K562 (cell line): Measurements from ENCODE around the gene KRTAP10-6. TPM values are rescaled to one million over a fixed set of nuclear protein-coding genes. Genes with fewer than 3 reads are reported as not detected.

Experiments
- ATAC-seq: fragments of 200-7000 bp; cut with Tn5 transposase; 3 replicates; pipeline ENCODE4 v1.9.1; 2020; ENCODE audit warnings: moderate library complexity
- BruUV-seq: library from RNA; stranded (reverse); fragments of 400-500 nt; replicated peaks from 2 replicates; lab custom pipeline; 2021; lab: Mats Ljungman, UMichigan
- CTCF ChIA-PET: fragments of 300-600 bp; formaldehyde crosslinking; extraction: SDS; loops from one replicate; lab custom pipeline; 2021; ENCODE audit warnings: low intra/inter-chr PET ratio; lab: Yijun Ruan, JAX
- POLR2A ChIA-PET: fragments of 300-600, 350-650 bp; sonication (Branson Sonifier 250); formaldehyde crosslinking; extraction: SDS; loops from one replicate; lab custom pipeline; 2021; ENCODE audit warnings: antibody characterized with exemption, inconsistent platforms; lab: Yijun Ruan, JAX
- DNase-seq, 4 experiments: peaks; one replicate each; pipeline versions ENCODE4 v3.0.0 to v3.0.0-alpha.2; 2011 to 2018; ENCODE audit warnings: low spot score in 3 of 4, mixed read lengths in 3 of 4; ENCODE audit errors: extremely low read depth in 1 of 4
- FAIRE-seq: peaks from 2 replicates; lab custom pipeline; 2011; peaks lifted over from hg19 to GRCh38; lab: Jason Lieb, UNC
- H2AFZ ChIP-seq: 2 replicates; pipeline ENCODE4 v1.6.0; 2011; ENCODE audit warnings: low read depth, low read length, control low read depth, inconsistent platforms
- H3K27ac ChIP-seq: fragments of 200-600 bp; 3 replicates; pipeline ENCODE4 v1.8.0; 2011; ENCODE audit warnings: low read depth, mild to moderate bottlenecking, control low read depth, inconsistent platforms, low read length, moderate library complexity, mixed read lengths; ENCODE audit errors: extremely low read depth
- H3K27me3 ChIP-seq, 2 experiments: fragments of 300-600 bp in 1 of 2; 2 replicates in 1 of 2; 3 replicates in 1 of 2; pipeline versions ENCODE4 v1.6.0 to v1.8.0; 2011; ENCODE audit warnings: inconsistent platforms in 2 of 2, low read length in 2 of 2, mild to moderate bottlenecking in 1 of 2, mixed read lengths in 1 of 2, moderate library complexity in 1 of 2; ENCODE audit not compliant: control insufficient read depth in 2 of 2, insufficient read depth in 2 of 2
- H3K36me3 ChIP-seq: fragments of 300-600 bp; 3 replicates; pipeline ENCODE4 v1.8.0; 2011; ENCODE audit warnings: mild to moderate bottlenecking, low read length, inconsistent platforms; ENCODE audit not compliant: control insufficient read depth, insufficient read depth
- H3K4me1 ChIP-seq, 2 experiments: fragments of 200-600 bp in 1 of 2; replicated peaks in 1 of 2; 2 replicates in 1 of 2; 3 replicates in 1 of 2; pipeline versions ENCODE4 v1.5.1 to v1.8.0; 2011; ENCODE audit warnings: inconsistent platforms in 2 of 2, low read length in 2 of 2, mild to moderate bottlenecking in 1 of 2, mixed read lengths in 1 of 2, moderate library complexity in 1 of 2; ENCODE audit not compliant: control insufficient read depth in 2 of 2, insufficient read depth in 2 of 2
- H3K4me2 ChIP-seq: 2 replicates; pipeline ENCODE4 v1.6.1; 2011; ENCODE audit warnings: low read length, control low read depth, inconsistent platforms, mixed read lengths; ENCODE audit not compliant: insufficient read depth
- H3K4me3 ChIP-seq: fragments of 200-600 bp; sonication (generic), shearing (Covaris generic); 2 replicates; pipeline ENCODE4 v1.5.1; 2016; ENCODE audit warnings: control low read depth, inconsistent platforms
- H3K79me2 ChIP-seq: fragments of 200-600 bp; 3 replicates; pipeline ENCODE4 v1.8.0; 2011; ENCODE audit warnings: low read length, inconsistent platforms; ENCODE audit not compliant: control insufficient read depth, insufficient read depth
- H3K9ac ChIP-seq, 2 experiments: 2 replicates each; pipeline versions ENCODE4 v1.6.0 to v1.6.1; 2011; ENCODE audit warnings: low read depth in 2 of 2, low read length in 2 of 2, control low read depth in 1 of 2, inconsistent platforms in 1 of 2, mild to moderate bottlenecking in 1 of 2, mixed read lengths in 1 of 2; ENCODE audit not compliant: insufficient read depth in 1 of 2
- H3K9me1 ChIP-seq: one replicate; pipeline ENCODE4 v1.6.0; 2011; ENCODE audit warnings: inconsistent platforms, mild to moderate bottlenecking, low read length, moderate library complexity; ENCODE audit not compliant: control insufficient read depth, insufficient read depth
- H3K9me3 ChIP-seq: replicated peaks from 2 replicates; pipeline ENCODE4 v1.5.1; 2011; ENCODE audit warnings: low read depth, low read length, inconsistent platforms; ENCODE audit not compliant: control insufficient read depth, insufficient read depth
- H4K20me1 ChIP-seq: replicated peaks from 2 replicates; pipeline ENCODE4 v1.6.1; 2011; ENCODE audit warnings: low read length, inconsistent platforms, mixed read lengths; ENCODE audit not compliant: control insufficient read depth, insufficient read depth
- ATF1 ChIP-seq, 2 experiments: fragments of 450-650 bp in 1 of 2; IDR thresholded peaks; 2 replicates each; pipeline ENCODE4 v1.6.1; 2016; ENCODE audit warnings: missing compliant biosample characterization in 1 of 2, missing genetic modification characterization in 1 of 2
- ATF3 ChIP-seq, 2 experiments: fragments of 450-650 bp in 1 of 2; sonication (generic) in 1 of 2; formaldehyde crosslinking in 1 of 2; IDR thresholded peaks in 1 of 2; conservative IDR thresholded peaks in 1 of 2; 2 replicates each; pipeline versions ENCODE4 v1.6.1 to v1.8.1; 2016 to 2023; ENCODE audit warnings: mild to moderate bottlenecking in 2 of 2, moderate library complexity in 2 of 2, inconsistent platforms in 1 of 2, missing genetic modification reagents in 1 of 2
- ETS2 ChIP-seq: IDR thresholded peaks from 2 replicates; pipeline ENCODE4 v1.6.1; 2016; ENCODE audit warnings: borderline replicate concordance, missing genetic modification characterization, mild to moderate bottlenecking, moderate library complexity, missing compliant biosample characterization; ENCODE audit not compliant: poor library complexity, severe bottlenecking
- FOSL1 ChIP-seq: fragments of 200-800 bp; sonication (Bioruptor generic); conservative IDR thresholded peaks from 2 replicates; pipeline ENCODE4 v1.6.1; 2016; ENCODE audit warnings: missing genetic modification characterization, missing compliant biosample characterization
- JUND ChIP-seq, 2 experiments: IDR thresholded peaks; 2 replicates in 1 of 2; 3 replicates in 1 of 2; pipeline ENCODE4 v1.6.1; 2011; ENCODE audit warnings: borderline replicate concordance in 2 of 2, low read depth in 2 of 2, low read length in 2 of 2, improper control_type of control experiment in 1 of 2, missing biosample characterization in 1 of 2, missing genetic modification characterization in 1 of 2, missing genetic modification reagents in 1 of 2
- MCM7 ChIP-seq, 2 experiments: fragments of 450-650 bp; IDR thresholded peaks; 2 replicates each; pipeline ENCODE4 v1.6.1; 2016 to 2018
- SMARCA4 ChIP-seq: fragments of 450-650 bp; IDR thresholded peaks from 2 replicates; pipeline ENCODE4 v1.6.1; 2016
- WGBS: fragments of 100-300 bp; shearing (Covaris generic); methylation state at CpG from one replicate; pipeline ENCODE4 v1.1.6; 2016; ENCODE audit warnings: low coverage, mixed read lengths; ENCODE audit not compliant: insufficient coverage; ENCODE audit errors: missing lambda C conversion rate; 5-methylcytosine and 5-hydroxymethylcytosine counted together
- in situ Hi-C: fragments of 300-500 bp; cut with MboI; formaldehyde crosslinking; loops from 4 replicates; pipeline ENCODE4 v1.15.0; 2018; ENCODE audit warnings: inconsistent platforms, mixed read lengths
- intact Hi-C: fragments of 100-400 bp; cut with micrococcal nuclease; formaldehyde crosslinking; loops from 2 replicates; pipeline ENCODE4 v1.14.2; 2022
- polyA plus RNA-seq, 8 experiments: library from polyadenylated mRNA; depleted of rRNA in 4 of 8; stranded (reverse) in 5 of 8; unstranded in 3 of 8; fragments of >200 nt; fragmentation: Nextera tagmentation in 2 of 8; fragmentation: Illumina TruSeq in 1 of 8; extraction: Ambion mirVana in 2 of 8; extraction: Trizol in 1 of 8; gene quantifications; 2 replicates each; pipeline versions ENCODE4 v1.2.1 to v1.2.3, GENCODE V29; 2011 to 2014; ENCODE audit warnings: inconsistent platforms in 1 of 8, missing spikeins in 1 of 8
- total RNA-seq, 7 experiments: library from RNA; depleted of rRNA in 6 of 7; stranded (reverse); fragments of >200 nt in 6 of 7; fragmentation: Illumina TruSeq in 2 of 7; extraction: Trizol in 2 of 7; gene quantifications; 2 replicates each; pipeline versions ENCODE4 v1.2.1 to v1.2.3, GENCODE V29; 2011 to 2021; ENCODE audit warnings: low replicate concordance in 1 of 7

KRTAP10-6 gene
- total and polyA plus RNA-seq, 9 of the 15 experiments (the other 6 are each of a cell fraction or from before 2014, with no cell fraction given), result not detected

GRCh38 chr21:44567481-44568171, 24.7 kb downstream of the KRTAP10-6 start:
- intact Hi-C loops, result no loop called here
- Histone ChIP-seq H3K27me3 (peaks cover 14 to 23% of the 10 kb centered on the region in 2 experiments; a peak in 3 of 5 replicates), H3K9me3 (no peaks in the 10 kb centered on the region), H3K4me2 (no peak overlapping the region), H3K9ac (no peak overlapping the region; a peak in 1 of 4 replicates), H3K27ac (no peak overlapping the region), H4K20me1 (no peaks in the 10 kb centered on the region), H3K36me3 (no peaks in the 10 kb centered on the region), H3K4me3 (no peak overlapping the region), H2AFZ (no peak overlapping the region), H3K79me2 (no peaks in the 10 kb centered on the region), H3K9me1 (no peaks in the 10 kb centered on the region), H3K4me1 (peaks cover 0 to 17% of the 10 kb centered on the region in 2 experiments; a peak in 1 of 5 replicates)
- no TSS peak for BruUV-seq
- TF ChIP-seq MCM7 (IDR thresholded peaks at IDR 0.05) (no peak), ATF1 (CRISPR knock-in tag; IDR thresholded peaks at IDR 0.05) (no peak), ATF1 (tag; IDR thresholded peaks at IDR 0.05) (peak; percentile 3; the same call in 1 of the 2 replicates)
- ATAC-seq (no peak), FAIRE-seq (no peak), DNase-seq (no peak)
- in situ Hi-C loops, result no loop called here
- ChIA-PET POLR2A (no interaction called here), CTCF (no interaction called here)
- WGBS, result under 1% methylated on average over 18 of the region's 18 CpGs

DNA sequence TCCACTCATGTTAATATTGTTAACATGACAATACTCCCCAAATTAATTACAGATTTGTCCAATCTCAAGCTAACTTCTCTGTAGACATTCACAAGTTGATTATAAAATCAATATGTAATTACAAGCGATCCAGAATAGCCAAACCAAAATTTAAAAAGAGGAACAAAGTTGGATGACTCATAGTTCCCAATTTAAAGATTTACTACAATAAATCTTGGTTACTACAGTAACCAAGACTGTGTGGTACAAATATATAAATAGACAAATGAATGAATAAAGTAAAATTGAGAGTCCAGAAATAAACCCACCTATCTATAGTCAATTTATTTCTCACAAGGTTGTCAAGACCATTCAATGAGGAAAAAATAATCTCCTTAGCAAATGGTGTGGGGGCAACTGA, 25.9 kb downstream of the KRTAP10-6 start:
- no TSS peak for BruUV-seq
- Histone ChIP-seq H3K9ac (no peak overlapping the region), H3K27me3 (peaks cover 3 to 11% of the 10 kb centered on the region in 2 experiments; a peak in 3 of 5 replicates), H2AFZ (no peak overlapping the region), H3K27ac (no peak overlapping the region), H3K9me1 (no peaks in the 10 kb centered on the region), H4K20me1 (no peaks in the 10 kb centered on the region), H3K9me3 (no peaks in the 10 kb centered on the region), H3K4me1 (peaks cover 0 to 13% of the 10 kb centered on the region in 2 experiments; a peak in 1 of 5 replicates), H3K36me3 (no peaks in the 10 kb centered on the region), H3K4me3 (no peak overlapping the region), H3K4me2 (no peak overlapping the region), H3K79me2 (no peaks in the 10 kb centered on the region)
- POLR2A ChIA-PET, result no interaction called here
- TF ChIP-seq ATF3 (IDR thresholded peaks at IDR 0.05), result peak; percentile 55; the same call in 1 of the 2 replicates
- TF ChIP-seq ATF3 (CRISPR knock-in tag; conservative IDR thresholded peaks at IDR 0.05), result no peak
- no peak for TF ChIP-seq ETS2 (tag)
- peak; percentile 81 for TF ChIP-seq FOSL1 (tag)
- TF ChIP-seq SMARCA4, result no peak
- peak; percentile 38; the same call in 1 of the 2 replicates for TF ChIP-seq JUND (IDR thresholded peaks at IDR 0.05; ENCODE audit: borderline replicate concordance, low read depth, low read length)
- TF ChIP-seq JUND (tag; IDR thresholded peaks at IDR 0.05; ENCODE audit: borderline replicate concordance, low read depth, low read length), result 0 out of 3 replicates have a peak, but pooled peaks have one; percentile 39
- WGBS, result 4% methylated on average over 1 of the region's 1 CpG
- ATAC-seq, result no peak
- intact Hi-C loops (no loop called here), in situ Hi-C loops (no loop called here)
- no peak for DNase-seq
- FAIRE-seq, result no peak
- CTCF ChIA-PET, result interaction anchor here (0.6 kb wide), 1 partner anchor 56 kb away, joined by 4 read pairs; no protein-coding TSS in a partner anchor
